ENCODE data around the gene SLC39A11. TPM values are rescaled to one million over a fixed set of nuclear protein-coding genes. Genes with fewer than 3 reads are reported as not detected.

The SLC39A11 gene
- total RNA-seq, 1 experiment from 2014 or later: 15.8 TPM

GRCh38 chr17:72916991-72917390 is 175.5 kb downstream of the SLC39A11 start:
- H3K4me3 Mint-ChIP-seq (ENCODE audit: unreplicated experiment): no peak overlapping the region
- no peak for DNase-seq (ENCODE audit: unreplicated experiment)
- POLR2A ChIA-PET: no interaction called here
- no TSS peak for BruUV-seq (replicated peaks)
- CTCF ChIA-PET: no interaction called here
- intact Hi-C loops (cut with micrococcal nuclease): no loop called here
- TF ChIP-seq CTCF (IDR thresholded peaks at IDR 0.05; ENCODE audit: unreplicated experiment): no peak
- no peaks in the 10 kb centered on the region for H3K9me3 Mint-ChIP-seq (ENCODE audit: unreplicated experiment)
- H3K4me1 Mint-ChIP-seq (ENCODE audit: insufficient read depth, unreplicated experiment): no peaks in the 10 kb centered on the region
- peaks cover under 1% of the 10 kb centered on the region for H3K36me3 Mint-ChIP-seq (ENCODE audit: insufficient read depth, unreplicated experiment)
- H3K27me3 Mint-ChIP-seq (ENCODE audit: insufficient read depth, unreplicated experiment): no peaks in the 10 kb centered on the region
- H3K27ac Mint-ChIP-seq (ENCODE audit: low read depth, unreplicated experiment): no peak overlapping the region

DNA sequence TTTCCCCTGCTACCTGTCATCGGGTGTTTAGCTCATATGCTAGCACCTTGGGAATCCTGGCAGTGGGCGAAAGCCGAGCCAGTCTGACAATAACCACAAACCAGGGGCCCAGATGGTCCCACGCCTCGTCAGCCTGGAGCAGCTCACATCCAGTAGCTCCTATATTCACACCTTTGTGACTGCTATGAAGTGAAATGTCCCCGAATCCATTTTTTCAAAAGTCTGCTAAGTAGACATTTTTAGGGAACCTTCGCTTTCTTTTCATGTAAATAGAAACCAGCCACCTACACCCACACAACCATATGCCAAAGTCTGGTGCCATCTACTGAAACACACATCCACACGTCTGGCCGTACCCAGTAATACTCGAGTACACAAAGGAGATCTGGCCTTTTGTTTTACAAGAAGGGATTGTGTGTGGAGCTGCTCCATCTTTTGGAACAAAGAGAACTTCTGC is 176.8 kb downstream of the SLC39A11 start:
- intact Hi-C loops (cut with micrococcal nuclease): no loop called here
- H3K27ac Mint-ChIP-seq (ENCODE audit: low read depth, unreplicated experiment): no peak overlapping the region
- no peak for TF ChIP-seq CTCF (IDR thresholded peaks at IDR 0.05; ENCODE audit: unreplicated experiment)
- no peaks in the 10 kb centered on the region for H3K27me3 Mint-ChIP-seq (ENCODE audit: insufficient read depth, unreplicated experiment)
- no peak for DNase-seq (ENCODE audit: unreplicated experiment)
- peaks cover 4% of the 10 kb centered on the region for H3K36me3 Mint-ChIP-seq (ENCODE audit: insufficient read depth, unreplicated experiment)
- ChIA-PET CTCF (no interaction called here), POLR2A (no interaction called here)
- H3K4me3 Mint-ChIP-seq (ENCODE audit: unreplicated experiment): no peak overlapping the region
- H3K9me3 Mint-ChIP-seq (ENCODE audit: unreplicated experiment): no peaks in the 10 kb centered on the region
- no TSS peak for BruUV-seq (replicated peaks)
- H3K4me1 Mint-ChIP-seq (ENCODE audit: insufficient read depth, unreplicated experiment): no peaks in the 10 kb centered on the region

DNA sequence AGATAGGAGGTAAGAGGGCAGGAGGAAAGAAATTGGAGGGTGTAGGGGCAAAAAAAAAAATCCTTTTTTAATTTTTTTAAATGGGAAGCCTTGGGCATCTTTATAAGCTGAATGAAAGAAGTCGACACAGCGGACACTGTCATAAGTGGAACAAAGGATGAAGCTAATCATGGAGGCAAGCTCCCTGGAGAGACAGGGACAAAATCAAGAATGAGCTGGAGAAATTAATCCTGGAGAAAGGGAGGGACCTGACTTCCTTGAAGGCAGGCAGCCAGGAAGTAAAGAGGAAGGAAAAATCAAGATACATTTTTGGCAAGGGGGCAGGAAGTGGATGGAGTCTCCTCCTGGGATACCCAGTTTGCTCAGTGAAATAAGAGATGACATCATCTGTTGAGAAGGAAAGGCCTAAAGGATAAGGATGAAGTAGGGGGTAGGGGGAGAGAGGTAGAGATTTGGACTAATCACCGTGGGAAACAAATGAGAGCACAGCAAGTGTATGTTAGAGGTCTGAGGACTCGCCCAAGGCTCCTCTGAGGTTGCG is 179.3 kb downstream of the SLC39A11 start:
- no peaks in the 10 kb centered on the region for H3K4me1 Mint-ChIP-seq (ENCODE audit: insufficient read depth, unreplicated experiment)
- intact Hi-C loops (cut with micrococcal nuclease): no loop called here
- no peak overlapping the region for H3K4me3 Mint-ChIP-seq (ENCODE audit: unreplicated experiment)
- POLR2A ChIA-PET: interaction anchor here (0.7 to 1.6 kb wide), 4 partner anchors 10 to 1029 kb away, joined by 3 read pairs; no protein-coding TSS in a partner anchor
- CTCF ChIA-PET: no interaction called here
- BruUV-seq (replicated peaks): no TSS peak
- no peak for TF ChIP-seq CTCF (IDR thresholded peaks at IDR 0.05; ENCODE audit: unreplicated experiment)
- no peaks in the 10 kb centered on the region for H3K27me3 Mint-ChIP-seq (ENCODE audit: insufficient read depth, unreplicated experiment)
- peaks cover 4% of the 10 kb centered on the region for H3K36me3 Mint-ChIP-seq (ENCODE audit: insufficient read depth, unreplicated experiment)
- no peak overlapping the region for H3K27ac Mint-ChIP-seq (ENCODE audit: low read depth, unreplicated experiment)
- no peak for DNase-seq (ENCODE audit: unreplicated experiment)
- H3K9me3 Mint-ChIP-seq (ENCODE audit: unreplicated experiment): no peaks in the 10 kb centered on the region

DNA sequence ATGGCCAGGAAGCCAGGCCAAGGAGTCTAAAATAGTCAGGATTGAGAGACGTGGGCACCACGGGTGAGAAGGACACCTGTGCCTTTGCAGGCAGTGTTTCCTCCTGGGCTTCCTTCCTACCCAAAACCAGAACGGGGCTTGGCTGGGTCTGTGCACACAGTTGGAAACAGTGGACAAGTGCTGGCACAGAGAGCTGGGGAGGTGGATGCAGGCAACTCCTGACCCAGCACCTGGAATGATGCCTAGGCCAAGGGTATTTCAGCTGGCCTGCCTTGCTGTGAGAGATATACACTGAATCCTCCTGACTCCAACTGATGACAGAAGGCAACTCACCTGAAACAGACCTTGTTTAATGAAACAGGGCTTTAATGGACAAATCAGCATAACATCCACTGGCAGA is 186.2 kb downstream of the SLC39A11 start:
- BruUV-seq (replicated peaks): no TSS peak
- POLR2A ChIA-PET: no interaction called here
- intact Hi-C loops (cut with micrococcal nuclease): no loop called here
- CTCF ChIA-PET: no interaction called here
- H3K27me3 Mint-ChIP-seq (ENCODE audit: insufficient read depth, unreplicated experiment): no peaks in the 10 kb centered on the region
- H3K9me3 Mint-ChIP-seq (ENCODE audit: unreplicated experiment): no peaks in the 10 kb centered on the region
- H3K4me1 Mint-ChIP-seq (ENCODE audit: insufficient read depth, unreplicated experiment): no peaks in the 10 kb centered on the region
- no peak overlapping the region for H3K4me3 Mint-ChIP-seq (ENCODE audit: unreplicated experiment)
- TF ChIP-seq CTCF (IDR thresholded peaks at IDR 0.05; ENCODE audit: unreplicated experiment): no peak
- no peak for DNase-seq (ENCODE audit: unreplicated experiment)
- no peak overlapping the region for H3K27ac Mint-ChIP-seq (ENCODE audit: low read depth, unreplicated experiment)
- no peaks in the 10 kb centered on the region for H3K36me3 Mint-ChIP-seq (ENCODE audit: insufficient read depth, unreplicated experiment)
